HEK293 (cell line): Measurements from ENCODE around the gene PAM.

ENCODE experiments used
- GFI1B ChIP-seq: fragments of 450-650 bp; formaldehyde crosslinking; IDR thresholded peaks from 2 replicates; pipeline ENCODE4 v1.5.1; 2016; ENCODE audit warnings: missing biosample characterization, missing genetic modification characterization
- RBAK ChIP-seq: fragments of 450-650 bp; formaldehyde crosslinking; IDR thresholded peaks from 2 replicates; pipeline ENCODE4 v1.5.1; 2016; ENCODE audit warnings: missing biosample characterization, missing genetic modification characterization
- YY2 ChIP-seq: fragments of 450-650 bp; formaldehyde crosslinking; IDR thresholded peaks from 2 replicates; pipeline ENCODE4 v1.5.1; 2016; ENCODE audit warnings: missing biosample characterization, missing genetic modification characterization
- ZFP3 ChIP-seq: fragments of 450-650 bp; formaldehyde crosslinking; IDR thresholded peaks from 2 replicates; pipeline ENCODE4 v1.5.1; 2016; ENCODE audit warnings: low read depth, missing biosample characterization, missing genetic modification characterization
- ZFP69B ChIP-seq: fragments of 450-650 bp; formaldehyde crosslinking; IDR thresholded peaks from 2 replicates; pipeline ENCODE4 v1.5.1; 2016; ENCODE audit warnings: missing biosample characterization, missing genetic modification characterization
- ZNF292 ChIP-seq: fragments of 450-650 bp; formaldehyde crosslinking; IDR thresholded peaks from 2 replicates; pipeline ENCODE4 v1.5.1; 2016; ENCODE audit warnings: low read depth, missing biosample characterization, missing genetic modification characterization, borderline replicate concordance
- ZNF335 ChIP-seq: fragments of 450-650 bp; formaldehyde crosslinking; conservative IDR thresholded peaks from 2 replicates; pipeline ENCODE4 v1.5.1; 2016; ENCODE audit warnings: missing biosample characterization, missing genetic modification characterization
- ZNF404 ChIP-seq: fragments of 450-650 bp; formaldehyde crosslinking; IDR thresholded peaks from 2 replicates; pipeline ENCODE4 v1.5.1; 2017; ENCODE audit warnings: missing biosample characterization, missing genetic modification characterization
- ZNF776 ChIP-seq: fragments of 450-650 bp; formaldehyde crosslinking; IDR thresholded peaks from 2 replicates; pipeline ENCODE4 v1.5.0; 2017; ENCODE audit warnings: missing biosample characterization, missing genetic modification characterization, borderline replicate concordance
- ZSCAN5A ChIP-seq: fragments of 450-650 bp; formaldehyde crosslinking; IDR thresholded peaks from 2 replicates; pipeline ENCODE4 v1.5.1; 2016; ENCODE audit warnings: missing biosample characterization, missing genetic modification characterization
- TF ChIP-seq, protein P1 (sequence below): fragments of 450-650 bp; formaldehyde crosslinking; IDR thresholded peaks from 2 replicates; pipeline ENCODE4 v1.5.1; 2016; ENCODE audit warnings: missing biosample characterization, missing genetic modification characterization

DNA sequence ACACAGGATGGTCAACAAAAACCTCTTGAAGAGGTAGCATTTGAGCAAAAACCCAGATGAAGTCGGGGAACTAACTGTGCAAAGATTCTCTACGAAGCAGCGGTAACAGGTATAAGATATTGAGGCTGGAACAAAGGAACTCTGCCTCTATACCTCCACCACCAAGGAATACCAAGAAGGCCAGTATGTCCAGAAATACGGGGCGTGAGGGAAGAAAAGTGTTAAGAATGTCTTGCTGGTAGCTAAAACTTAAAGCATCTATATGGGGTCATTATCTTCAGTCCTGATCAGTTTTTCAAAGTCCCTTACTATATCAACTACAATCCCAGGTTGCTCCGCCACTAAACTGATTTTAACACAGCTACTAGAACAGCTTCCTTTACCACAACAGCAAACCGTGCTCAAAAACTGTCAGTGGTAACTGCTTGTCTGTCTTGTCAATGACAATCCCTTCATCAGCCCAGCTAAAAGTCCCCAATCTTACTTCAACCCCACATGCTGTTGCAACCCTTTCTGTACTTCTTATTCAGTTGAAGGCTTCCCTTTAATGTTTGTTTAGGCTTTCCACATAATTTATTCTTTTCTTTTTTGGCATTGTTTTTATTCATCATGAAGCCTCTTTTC, 9.4 kb downstream of the PAM start:
- no peak for TF ChIP-seq ZNF404
- TF ChIP-seq, protein P1, sequence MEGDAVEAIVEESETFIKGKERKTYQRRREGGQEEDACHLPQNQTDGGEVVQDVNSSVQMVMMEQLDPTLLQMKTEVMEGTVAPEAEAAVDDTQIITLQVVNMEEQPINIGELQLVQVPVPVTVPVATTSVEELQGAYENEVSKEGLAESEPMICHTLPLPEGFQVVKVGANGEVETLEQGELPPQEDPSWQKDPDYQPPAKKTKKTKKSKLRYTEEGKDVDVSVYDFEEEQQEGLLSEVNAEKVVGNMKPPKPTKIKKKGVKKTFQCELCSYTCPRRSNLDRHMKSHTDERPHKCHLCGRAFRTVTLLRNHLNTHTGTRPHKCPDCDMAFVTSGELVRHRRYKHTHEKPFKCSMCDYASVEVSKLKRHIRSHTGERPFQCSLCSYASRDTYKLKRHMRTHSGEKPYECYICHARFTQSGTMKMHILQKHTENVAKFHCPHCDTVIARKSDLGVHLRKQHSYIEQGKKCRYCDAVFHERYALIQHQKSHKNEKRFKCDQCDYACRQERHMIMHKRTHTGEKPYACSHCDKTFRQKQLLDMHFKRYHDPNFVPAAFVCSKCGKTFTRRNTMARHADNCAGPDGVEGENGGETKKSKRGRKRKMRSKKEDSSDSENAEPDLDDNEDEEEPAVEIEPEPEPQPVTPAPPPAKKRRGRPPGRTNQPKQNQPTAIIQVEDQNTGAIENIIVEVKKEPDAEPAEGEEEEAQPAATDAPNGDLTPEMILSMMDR = no peak
- no peak for TF ChIP-seq RBAK (tag by site-specific recombination)
- no peak for TF ChIP-seq ZNF292
- no peak for TF ChIP-seq GFI1B (tag by site-specific recombination)
- TF ChIP-seq ZFP69B = no peak
- TF ChIP-seq ZSCAN5A (tag by site-specific recombination) = no peak
- TF ChIP-seq YY2 (tag by site-specific recombination) = no peak
- no peak for TF ChIP-seq ZNF335 (tag by site-specific recombination)
- TF ChIP-seq ZFP3 = no peak
- no peak for TF ChIP-seq ZNF776
